A172 (cell line): ENCODE measurements around the gene ZNF564. TPM values are rescaled to one million over a fixed set of nuclear protein-coding genes. Genes with fewer than 3 reads are reported as not detected.
A peak's percentile ranks its signal among the peaks of the same experiment; 100 is the strongest.
"Not testable (repeated sequence)": the region's sequence is repeated elsewhere in the genome, so short reads cannot be mapped to it uniquely, and the experiment has no call there.

Experiments
- DNase-seq: peaks from one replicate; pipeline ENCODE4 v3.0.0-alpha.2; 2015; ENCODE audit warnings: low spot score
- total RNA-seq: library from RNA; depleted of rRNA; stranded (reverse); fragments of >200 nt; shearing (Covaris generic); gene quantifications from 2 replicates; pipeline ENCODE4 v1.2.3, GENCODE V29; 2014; rRNA removed

Gene ZNF564
- total RNA-seq, 1 experiment from 2014 or later, result 6.7 TPM

DNA sequence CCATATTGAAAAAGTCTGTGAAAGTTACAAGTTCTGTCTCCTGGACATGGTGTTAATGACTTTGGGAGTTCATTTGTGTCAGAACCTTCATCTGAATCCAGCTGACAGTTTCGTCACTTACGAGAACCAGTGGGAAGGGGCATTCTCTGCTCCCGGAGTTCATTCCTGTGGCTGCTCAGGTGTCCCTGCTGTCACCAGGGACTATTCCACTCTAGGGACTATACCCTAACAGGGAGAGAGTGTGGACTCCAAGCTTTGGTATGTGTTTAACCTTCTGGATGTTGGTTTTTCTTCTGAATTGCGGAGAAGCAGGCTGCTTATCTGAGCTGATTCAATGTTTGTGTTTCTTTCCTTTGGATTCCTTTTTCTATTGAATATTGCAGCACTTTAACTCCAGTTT lies 54.2 kb downstream of the ZNF564 start:
- DNase-seq, result no peak

DNA sequence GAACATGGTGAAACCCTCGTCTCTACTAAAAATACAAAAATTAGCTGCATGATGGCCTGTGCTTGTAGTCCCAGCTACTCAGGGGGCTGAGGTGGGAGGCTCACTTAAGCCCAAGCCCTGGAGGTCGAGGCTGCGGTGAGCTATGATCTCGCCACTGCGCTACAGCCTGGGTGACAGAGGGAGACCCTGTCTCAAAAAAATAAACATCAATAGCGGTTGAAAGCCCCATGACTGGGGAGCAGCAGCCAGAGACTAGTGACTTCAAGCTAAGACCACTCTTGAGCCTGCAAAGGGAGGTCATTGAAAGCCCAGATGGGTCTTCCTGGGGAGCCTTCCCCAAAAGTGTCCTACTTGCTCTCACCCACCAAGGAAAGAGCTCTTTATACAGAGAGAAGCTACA lies 54.8 kb downstream of the ZNF564 start:
- DNase-seq, result no peak

DNA sequence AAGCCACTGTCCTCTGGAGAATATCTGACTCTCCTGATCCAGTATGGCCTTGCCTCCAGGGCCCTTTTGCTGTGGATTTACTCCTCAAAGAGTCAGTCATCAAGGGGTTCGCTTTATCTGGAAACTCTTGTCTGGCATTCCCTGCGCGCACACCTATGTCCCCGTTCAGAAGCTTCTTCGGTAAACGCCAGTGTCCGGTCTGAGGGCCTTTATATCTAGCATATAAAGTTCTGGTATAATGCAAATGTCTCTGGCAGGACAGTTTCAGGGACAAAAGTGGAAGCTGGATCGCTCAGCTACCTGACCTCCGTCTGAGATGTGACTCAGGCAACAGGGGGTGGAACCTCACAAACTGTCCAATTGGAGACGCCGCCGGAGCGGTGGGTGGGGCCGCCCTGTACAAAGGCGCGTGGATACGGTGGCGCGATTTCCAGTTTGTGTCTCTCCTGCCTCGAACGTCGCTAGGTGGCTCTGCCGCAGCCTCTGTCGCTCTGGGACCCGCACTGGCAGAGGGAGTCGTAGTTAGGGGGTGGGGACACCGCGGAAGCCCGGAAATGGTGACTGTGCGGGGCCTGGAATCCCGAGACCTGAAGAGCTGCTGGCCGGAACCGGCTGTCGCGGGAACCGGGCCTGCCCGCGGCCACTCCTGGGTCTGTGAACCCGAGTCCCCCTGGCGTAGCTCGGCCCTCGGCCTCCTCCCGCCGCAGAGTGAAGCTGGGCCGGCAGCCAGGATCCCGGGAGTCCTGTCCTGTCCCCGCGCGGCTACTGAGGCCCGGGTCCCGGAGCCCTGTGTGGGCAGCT lies 56.1 kb downstream of the ZNF564 start:
- DNase-seq, result no peak

DNA sequence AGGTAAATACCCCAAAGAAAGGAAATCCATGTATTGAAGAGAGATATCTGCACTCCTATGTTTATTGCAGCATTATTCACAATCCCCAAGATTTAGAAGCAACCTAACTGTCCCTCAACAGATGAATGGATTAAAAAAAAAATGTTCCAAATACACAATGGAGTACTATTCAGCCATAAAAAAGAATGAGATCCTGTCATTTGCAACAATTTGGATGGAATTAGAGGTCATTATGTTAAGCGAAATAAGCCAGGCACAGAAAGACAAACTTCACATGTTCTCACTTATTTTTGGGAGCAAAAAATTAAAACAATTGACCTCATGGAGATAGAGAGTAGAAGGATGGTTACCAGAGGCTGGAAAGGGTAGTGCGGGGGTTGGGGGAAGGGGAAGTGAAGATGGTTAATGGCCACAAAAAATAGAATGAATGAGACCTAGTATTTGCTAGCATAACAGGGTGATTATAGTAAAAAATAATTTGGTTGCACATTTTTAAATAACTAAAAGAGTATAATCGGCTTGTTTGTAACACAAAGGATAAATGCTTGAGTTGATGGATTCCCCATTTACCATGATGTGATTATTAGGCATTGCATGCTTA lies 56.9 kb downstream of the ZNF564 start:
- DNase-seq, result no peak

DNA sequence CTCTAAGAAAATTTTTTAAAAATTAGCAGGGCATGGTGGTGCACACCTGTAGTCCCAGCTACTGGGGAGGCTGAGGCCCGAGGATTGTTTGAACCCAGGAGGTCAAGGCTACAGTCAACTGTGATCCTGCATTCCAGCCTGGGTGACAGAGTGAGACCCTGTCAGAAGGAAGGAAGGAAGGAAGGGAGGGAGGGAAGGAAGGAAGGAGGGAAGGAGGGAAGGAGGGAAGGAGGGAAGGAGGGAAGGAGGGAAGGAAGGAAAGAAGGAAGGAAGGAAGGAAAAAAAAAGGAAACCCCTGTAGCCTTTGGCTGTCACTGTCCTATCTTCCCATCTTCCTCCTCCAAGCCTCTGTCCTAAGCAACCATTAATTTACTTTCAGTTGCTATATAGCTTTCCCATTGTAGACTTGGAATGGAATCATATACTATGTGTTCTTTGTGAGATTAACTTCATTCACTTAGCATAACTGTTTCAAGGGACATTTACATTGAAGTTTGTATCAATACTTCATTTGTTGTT lies 65.0 kb downstream of the ZNF564 start:
- DNase-seq, result not testable (repeated sequence)

DNA sequence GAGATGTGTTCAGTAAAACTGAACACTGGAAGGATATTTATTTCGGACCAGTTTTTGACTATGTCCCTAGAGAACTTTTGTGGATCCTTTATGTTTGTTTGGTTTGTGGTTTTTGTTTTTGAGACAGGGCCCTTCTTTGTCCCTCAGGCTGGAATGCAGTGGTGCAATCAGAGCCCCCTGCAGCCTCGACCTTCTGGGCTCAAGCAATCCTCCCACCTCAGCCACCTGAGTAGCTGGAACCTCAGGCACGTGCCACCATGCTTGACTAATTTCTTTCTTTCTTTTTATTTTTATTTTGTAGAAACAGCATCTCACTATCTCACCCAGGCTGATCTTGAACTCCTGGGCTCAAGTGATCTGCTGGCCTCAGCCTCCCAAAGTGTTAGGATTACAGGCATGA lies 65.7 kb downstream of the ZNF564 start:
- no peak for DNase-seq

DNA sequence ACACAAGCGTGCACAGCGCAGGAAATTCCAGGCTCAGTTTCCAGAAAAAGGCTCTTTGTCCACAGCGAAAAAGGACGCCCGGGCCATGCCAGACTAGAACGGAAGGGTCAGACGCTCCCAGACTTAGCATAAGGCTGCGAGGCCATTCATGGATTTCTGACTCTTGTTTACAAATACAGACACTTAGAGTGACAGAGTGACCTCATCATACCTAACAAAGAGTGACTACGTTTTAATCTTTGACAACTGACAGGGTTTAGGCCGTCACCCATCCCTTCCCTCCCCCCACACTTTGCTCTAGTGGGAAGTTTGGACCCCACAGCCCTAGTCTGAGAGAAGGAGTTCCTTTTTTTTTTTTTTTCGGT lies 66.2 kb downstream of the ZNF564 start:
- peak; percentile 5 for DNase-seq

DNA sequence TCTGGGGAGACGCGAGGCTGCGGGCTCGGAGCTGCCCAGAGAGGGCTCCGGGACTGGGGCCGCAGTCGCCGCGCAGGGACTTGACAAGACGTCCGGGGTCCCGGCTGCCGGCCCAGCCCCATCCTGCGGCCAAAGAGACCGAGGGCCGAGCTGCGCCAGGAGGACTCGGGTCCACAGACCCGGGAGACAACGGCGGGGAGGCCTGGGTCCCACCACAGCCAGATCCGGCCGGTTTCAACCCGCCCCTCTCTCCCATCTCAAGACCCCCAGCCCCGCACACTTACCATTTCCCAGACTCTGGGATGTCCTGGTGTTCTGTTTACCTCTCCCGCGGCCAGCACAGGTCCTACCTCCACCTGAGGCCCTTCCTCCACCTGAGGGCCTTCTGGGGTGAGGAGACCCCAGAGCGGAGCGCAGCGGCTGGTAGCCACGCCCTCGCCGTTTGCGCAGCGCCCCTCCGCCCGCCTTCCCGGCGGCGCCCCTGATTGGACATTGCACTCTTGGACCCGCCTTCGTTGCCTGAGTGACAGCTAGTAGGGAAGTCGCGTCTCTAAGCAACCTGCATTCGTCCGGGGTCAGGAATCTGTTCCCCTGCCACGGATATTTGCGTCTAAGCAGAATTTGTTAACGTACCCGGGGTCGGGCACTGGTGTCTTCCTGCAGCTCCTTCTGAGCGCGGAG lies 66.8 kb downstream of the ZNF564 start, which contains the start of gene ZNF709:
ZNF709 (minus strand) TSS at position 446 of the 681 bp plus-strand sequence; CDS start at position 287, 159 bp downstream.
- peak; percentile 65 for DNase-seq

DNA sequence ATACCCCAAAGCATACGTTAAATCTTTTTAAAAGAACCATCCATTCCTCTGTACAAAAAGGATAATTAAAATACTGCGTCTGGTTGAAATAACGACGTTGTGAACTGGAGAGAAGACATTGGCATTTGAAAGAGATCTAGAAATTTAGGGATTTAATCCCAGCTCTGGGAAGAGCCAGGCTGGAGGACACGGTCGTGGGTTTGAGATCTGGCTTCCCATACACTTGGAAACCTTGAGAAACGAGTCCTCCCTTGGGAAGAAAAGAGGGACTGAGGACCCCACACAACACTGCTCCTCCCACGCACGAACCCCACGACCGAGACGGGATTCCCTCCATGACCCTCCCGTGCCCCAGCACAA lies 67.3 kb downstream of the ZNF564 start:
- peak; percentile 12 for DNase-seq

DNA sequence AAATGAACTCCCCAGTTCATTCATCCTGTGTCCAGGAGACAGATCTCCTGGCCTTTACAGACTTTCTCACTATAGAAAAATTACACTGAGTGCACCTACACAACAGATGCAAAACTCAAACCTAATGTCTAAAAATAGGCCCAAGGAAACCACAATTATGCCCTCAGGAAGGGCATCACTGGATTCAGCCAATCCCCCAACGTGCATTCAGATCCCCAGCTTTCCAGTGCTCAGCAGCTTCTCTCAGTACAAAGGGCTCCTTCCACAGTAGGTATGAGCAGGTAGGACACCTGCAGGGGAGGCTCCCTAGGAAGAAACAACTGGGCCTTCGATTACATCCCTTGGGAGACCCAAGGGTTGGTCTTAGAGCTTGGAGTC lies 68.8 kb downstream of the ZNF564 start:
- DNase-seq, result no peak

DNA sequence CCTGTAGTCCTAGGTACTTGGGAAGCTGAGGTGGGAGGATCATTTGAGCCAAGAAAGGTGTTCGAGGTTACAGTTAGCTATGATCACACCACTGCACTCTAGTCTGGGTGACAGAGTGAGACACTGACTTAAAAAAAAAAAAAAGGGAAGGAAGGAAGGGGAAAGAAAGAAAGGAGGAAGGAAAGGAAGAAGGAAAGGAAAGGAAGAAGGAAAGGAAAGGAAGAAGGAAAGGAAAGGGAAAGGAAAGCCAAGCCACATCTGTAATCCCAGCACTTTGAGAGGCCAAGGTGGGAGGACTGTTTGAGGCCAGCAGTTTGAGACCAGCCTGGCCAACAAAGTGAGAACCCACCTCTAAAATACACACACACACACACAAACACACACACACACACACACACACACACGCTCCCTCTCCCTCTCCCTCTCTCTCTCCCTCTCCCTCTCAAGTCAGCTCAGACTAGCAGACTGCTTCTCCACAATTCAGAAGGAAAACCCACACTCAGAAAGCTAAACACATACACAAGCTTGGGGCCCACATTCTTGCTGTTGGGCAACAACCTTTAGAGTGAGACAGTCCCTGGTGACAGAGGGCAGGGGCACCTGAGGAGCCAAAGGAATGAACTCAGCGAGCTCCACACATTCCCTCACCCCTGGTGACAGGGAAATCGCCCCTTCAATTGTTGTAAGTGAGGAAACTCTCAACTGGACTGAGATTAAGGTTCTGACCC lies 69.3 kb downstream of the ZNF564 start:
- DNase-seq, result no peak

DNA sequence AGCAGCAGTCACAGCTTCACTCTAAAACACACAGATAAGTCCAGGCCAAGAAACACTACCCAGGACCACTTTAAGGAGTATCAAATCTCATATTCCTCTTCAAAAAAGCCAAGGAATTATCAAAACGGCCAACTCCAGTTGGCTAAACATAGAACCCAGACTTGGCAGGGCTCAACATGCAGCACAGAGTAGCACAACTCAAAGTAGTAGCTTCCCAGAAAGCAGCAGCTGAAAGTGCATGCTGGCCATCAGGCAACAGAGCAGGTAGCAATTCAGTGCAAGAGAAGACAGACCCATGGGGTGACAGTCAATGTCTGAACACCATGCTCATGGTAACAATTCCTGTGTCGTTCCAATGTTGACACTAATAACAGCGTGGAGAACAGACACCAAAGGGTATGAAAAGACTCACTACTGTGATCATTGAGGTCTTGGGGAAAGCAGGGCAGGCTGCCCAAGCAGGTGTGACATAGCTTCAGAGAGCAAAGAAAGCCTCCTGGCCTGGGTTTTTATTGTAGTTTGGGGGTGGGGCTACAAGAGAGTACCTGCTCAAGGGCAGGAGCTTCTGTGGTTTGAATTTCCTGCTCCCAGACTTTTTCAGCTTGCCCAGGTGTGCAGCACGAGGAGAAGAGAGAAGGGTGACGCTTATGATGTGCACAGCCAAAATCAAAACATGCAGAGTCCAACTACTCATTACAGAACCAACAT lies 72.9 kb downstream of the ZNF564 start:
- no peak for DNase-seq

Other genes with a start within 250 kb of the ZNF564 start
- not detected in 2 replicates for gene ZNF563, start 217.8 kb downstream of the ZNF564 start, total RNA-seq
- 1.9 and 2.4 TPM in 2 replicates for gene ZNF442, start 185.8 kb downstream of the ZNF564 start, total RNA-seq
- gene ZNF799, start 150.2 kb downstream of the ZNF564 start, total RNA-seq, result 4.9 and 7.5 TPM in 2 replicates
- 5.4 and 5.6 TPM in 2 replicates for gene ZNF443, start 110.5 kb downstream of the ZNF564 start, total RNA-seq
- 2.1 and 2.2 TPM in 2 replicates for gene ZNF709, start 66.7 kb downstream of the ZNF564 start, total RNA-seq
- 4.7 and 6.9 TPM in 2 replicates for gene ZNF490, start 59.3 kb upstream of the ZNF564 start, total RNA-seq
- gene ZNF791, start 59.4 kb upstream of the ZNF564 start, total RNA-seq, result 10.5 and 29.2 TPM in 2 replicates
- 45.7 and 65.6 TPM in 2 replicates for gene MAN2B1, start 115.3 kb upstream of the ZNF564 start, total RNA-seq
- 14.9 and 15.1 TPM in 2 replicates for gene WDR83, start 115.3 kb upstream of the ZNF564 start, total RNA-seq
- 132 and 170 TPM in 2 replicates for gene DHPS, start 130.4 kb upstream of the ZNF564 start, total RNA-seq
- not detected in 2 replicates for gene GNG14, start 136.5 kb upstream of the ZNF564 start, total RNA-seq
- 16.7 and 21.8 TPM in 2 replicates for gene FBXW9, start 145.1 kb upstream of the ZNF564 start, total RNA-seq
- gene TNPO2, start 172.4 kb upstream of the ZNF564 start, total RNA-seq, result 9.3 and 14.5 TPM in 2 replicates
- 344 and 364 TPM in 2 replicates for gene TRIR, start 183.2 kb upstream of the ZNF564 start, total RNA-seq
- 198 and 212 TPM in 2 replicates for gene GET3, start 186.0 kb upstream of the ZNF564 start, total RNA-seq
- not detected in 2 replicates for gene BEST2, start 200.3 kb upstream of the ZNF564 start, total RNA-seq
- gene HOOK2, start 224.1 kb upstream of the ZNF564 start, total RNA-seq, result 10.2 and 20.5 TPM in 2 replicates
- 79.1 and 85.7 TPM in 2 replicates for gene JUNB, start 240.0 kb upstream of the ZNF564 start, total RNA-seq